GM04503 (cell line): ENCODE results near the gene CDH13.

Experiments used
- DNase-seq: peaks from one replicate; pipeline ENCODE4 v3.0.0-alpha.2; 2012; ENCODE audit warnings: low read depth

CDH13 gene

DNA sequence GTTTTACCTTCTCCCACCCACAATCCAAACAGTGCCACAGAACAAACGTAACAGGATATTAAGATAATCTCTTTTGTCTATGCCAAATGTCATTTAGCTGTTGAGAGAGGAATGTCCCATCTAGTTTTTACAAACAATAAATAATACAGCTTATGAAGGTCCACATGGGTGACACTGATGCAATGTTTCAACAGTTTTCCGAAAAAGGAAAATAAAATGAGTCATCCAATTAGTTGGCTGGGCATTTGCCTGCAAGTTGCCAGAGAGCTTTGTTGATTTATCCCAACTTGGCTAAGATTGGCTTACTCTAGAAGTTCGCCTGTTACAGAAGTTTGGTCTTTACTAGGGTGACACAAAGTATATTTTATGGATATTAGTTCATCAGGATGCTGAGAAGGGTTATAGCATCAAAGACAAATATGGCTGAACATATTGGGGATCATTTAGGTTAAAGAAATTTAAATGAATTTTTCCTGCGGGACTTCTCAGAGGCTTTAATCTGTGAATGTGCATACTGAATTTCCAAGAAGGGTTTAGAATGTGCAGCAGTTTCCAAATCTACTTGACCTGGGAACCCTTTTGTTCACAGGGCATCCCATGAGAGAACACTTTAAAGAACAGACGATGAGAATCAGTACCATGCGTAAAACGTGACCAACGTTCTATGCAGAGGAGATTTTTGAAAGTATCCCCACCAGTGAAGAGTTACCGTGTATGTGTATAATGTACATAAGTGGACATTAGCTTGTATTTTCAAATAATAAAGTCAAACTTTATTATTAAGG is 73.1 kb downstream of the CDH13 start:
- DNase-seq = peak; percentile 78

GRCh38 chr16:82700541-82701235 is 73.9 kb downstream of the CDH13 start:
- no peak for DNase-seq

DNA sequence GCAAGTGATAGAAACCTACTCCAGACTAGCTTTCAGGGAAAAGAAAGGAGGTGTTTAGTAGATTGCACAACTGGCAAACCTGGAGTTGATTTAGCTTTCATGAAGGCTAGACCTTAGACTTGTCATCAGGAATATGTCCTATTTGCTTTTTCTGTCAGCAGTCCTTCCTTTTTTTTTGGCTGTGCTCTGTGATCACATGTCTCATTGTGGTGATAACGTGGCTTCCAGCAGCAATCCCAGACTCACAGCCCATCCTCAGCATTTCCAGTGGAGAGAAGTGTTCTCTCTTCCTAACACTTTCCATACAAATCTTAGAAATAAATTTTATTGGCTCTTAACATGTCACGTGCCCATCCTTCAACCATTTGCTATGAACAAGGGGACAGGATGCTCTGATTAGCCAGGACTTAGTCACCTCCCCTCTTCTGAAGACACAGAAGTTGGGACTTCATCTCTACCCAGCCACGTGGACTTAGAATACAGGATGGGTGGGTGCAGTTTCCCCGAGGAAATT is 74.7 kb downstream of the CDH13 start:
- DNase-seq = no peak

GRCh38 chr16:82703161-82703560 is 76.4 kb downstream of the CDH13 start:
- no peak for DNase-seq

GRCh38 chr16:82703871-82704768 is 77.4 kb downstream of the CDH13 start:
- no peak for DNase-seq

DNA sequence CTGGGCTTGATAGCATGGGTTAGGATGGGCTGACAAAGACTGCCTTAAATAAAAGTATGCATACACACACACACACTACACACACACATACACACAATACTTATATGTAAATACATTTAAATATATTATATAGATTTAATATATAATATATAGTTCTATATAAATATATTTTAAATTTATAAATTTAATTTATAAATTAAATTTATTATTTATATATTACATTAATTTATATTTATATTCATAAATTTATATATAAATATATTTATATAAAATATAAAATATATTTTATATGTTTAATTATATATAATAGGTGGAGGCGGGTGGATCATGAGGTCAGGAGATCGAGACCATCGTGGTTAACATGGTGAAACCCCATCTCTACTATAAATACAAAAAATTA is 83.2 kb downstream of the CDH13 start:
- DNase-seq = no peak

DNA sequence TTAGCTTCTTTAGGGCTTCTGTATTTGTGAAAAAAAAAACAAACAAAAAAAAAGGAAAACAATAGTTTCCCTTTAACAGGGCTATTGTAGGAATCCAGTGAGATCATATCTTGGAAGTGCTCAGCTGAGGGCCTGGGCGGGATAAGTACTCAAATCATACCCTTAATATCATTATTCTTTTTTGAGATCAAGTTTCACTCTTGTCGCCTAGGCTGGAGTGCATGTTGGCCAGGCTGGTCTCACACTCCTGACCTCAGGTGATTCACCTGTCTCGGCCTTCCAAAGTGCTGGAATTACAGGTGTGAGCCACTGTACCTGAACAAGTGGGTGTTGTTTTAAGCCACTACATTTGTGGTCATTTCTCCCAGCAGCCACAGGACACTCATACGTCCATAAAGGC is 87.0 kb downstream of the CDH13 start:
- no peak for DNase-seq

DNA sequence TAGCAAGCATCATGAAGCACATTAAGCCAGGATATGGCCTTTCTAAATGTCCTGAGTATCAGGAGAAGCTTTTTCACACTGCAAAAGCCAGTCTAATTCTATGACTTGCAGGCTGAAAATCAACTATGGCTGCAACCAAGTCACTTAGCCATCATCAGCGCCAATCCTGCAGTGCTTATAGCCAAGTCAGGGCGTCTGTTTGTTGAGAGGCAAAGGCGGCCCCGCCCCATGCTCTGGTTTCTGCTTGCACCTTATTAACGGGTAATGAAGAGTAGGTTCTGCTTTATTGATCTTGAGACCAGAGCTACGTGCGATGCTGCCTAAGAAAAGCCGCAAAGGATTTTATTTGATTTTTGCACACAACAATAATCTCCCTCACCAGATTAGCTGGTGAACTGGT is 88.4 kb downstream of the CDH13 start:
- no peak for DNase-seq

DNA sequence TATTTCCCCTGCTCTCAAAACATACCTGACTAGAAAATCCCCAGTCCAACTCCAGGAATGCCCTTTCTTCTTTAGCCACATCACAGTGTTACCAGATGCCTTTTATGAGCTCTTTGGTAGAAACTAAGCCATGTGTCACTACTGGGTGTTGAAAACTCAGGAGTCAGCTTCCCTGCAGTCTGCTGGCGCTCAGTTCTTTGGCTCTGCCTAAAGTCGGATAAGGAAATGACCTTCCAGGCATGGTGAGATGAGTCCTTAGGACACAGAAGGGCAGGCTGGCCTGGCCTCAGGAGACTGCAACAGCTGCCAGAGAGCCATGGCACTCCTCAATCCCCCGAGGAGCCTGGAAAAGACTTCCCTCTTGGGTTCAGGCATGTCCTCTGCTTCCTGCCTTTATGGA is 89.1 kb downstream of the CDH13 start:
- DNase-seq = no peak

GRCh38 chr16:82716361-82716855 is 89.6 kb downstream of the CDH13 start:
- DNase-seq = no peak

DNA sequence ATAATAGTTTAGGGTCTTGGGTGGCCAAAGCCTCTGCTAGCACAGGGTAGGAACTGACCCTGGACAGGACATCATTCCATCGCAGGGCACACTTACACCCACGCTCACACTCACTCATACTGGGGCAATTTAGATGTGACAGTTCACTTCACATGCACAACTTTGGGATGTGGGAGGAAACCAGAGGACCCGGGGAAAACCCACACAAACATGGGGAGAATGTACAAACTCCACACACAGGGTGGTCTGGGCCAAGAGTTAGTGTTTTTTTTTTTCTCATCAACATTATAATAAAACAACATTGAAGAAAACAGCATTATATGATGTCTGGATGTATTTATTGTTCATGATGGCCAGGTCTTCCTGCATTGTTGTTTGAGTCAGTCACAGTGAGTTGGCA is 93.6 kb downstream of the CDH13 start:
- no peak for DNase-seq

DNA sequence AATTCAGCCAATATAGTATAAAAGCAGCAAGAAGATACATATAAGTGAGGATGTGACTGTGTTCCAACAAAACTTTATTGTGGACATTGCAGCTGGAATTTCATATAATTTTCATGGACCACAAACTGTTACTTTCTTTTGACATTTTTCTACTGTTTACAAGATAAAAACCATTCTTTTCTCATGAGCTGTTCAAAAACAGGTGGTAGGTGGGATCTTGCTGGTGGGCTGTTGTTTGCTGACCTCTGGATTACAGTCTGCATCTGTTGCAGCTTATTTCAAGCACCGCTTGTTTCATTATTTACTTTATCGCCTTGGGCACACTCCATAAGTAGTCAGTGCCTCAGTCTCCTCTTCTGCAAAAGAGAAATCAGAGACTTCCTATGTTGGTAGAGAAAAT is 99.5 kb downstream of the CDH13 start:
- DNase-seq = no peak

- DNase-seq = no peak
Measured at GRCh38 chr16:82728901-82729300, 102.1 kb downstream of the CDH13 start.

DNA sequence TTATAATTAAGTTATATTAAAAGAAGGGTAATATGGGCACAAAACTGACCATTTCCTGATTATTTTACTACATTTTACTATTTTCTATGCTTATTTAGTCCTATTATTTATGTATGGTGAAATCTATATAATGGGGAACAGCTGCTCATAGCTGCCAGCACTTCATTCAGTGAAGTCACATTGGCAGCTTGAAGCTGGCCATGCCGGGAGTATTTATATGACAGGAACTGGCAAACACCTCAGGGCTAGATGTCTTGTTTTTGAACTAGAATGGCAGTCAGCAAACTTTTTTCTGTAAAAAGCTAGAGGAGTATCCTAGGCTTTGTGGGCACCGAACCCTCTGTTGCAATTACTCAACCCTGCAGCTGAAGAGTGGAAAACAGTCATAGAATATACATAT is 104.1 kb downstream of the CDH13 start:
- no peak for DNase-seq

DNA sequence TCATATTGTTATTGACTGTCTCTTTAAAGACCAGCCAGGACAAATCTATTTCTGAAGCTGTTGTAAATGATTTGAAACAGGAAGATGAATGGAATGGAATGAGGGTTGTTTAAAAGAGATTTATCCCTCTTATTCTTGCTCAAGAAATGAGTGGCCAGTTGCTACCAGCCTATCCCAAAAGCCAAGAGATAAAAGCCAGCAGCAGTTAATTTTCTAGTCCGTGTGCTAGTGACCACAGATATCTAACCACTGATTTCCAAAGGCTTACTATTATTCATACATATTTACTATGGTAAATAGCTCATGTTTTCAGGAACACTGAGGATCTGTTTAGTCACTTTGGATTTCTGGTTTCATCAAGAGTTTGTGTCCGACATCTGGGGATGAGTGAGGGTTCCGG is 105.7 kb downstream of the CDH13 start:
- DNase-seq = no peak

GRCh38 chr16:82735186-82735585 is 108.4 kb downstream of the CDH13 start:
- no peak for DNase-seq

- no peak for DNase-seq
Measured at GRCh38 chr16:82735673-82736091, 108.9 kb downstream of the CDH13 start.

DNA sequence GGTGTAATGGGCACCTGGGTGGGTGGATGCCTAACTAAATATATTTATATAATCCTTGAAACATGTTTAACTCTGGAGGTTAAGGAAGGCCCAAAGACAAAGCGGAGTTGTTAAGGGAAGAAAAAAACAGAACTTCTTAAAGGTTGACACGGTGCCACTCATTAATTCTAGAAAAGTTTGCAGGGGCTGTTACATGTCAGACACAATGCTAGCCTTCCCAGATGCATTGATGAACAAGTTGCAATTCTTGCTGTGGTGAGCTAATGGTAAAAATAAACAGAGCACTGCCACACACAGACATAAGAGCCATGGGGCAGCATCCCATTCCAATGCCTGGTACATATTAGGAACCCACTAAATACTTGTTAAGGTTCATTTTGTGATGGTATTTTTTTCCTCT is 109.5 kb downstream of the CDH13 start:
- DNase-seq = no peak

- no peak for DNase-seq
Measured at GRCh38 chr16:82738699-82739098, 111.9 kb downstream of the CDH13 start.

DNA sequence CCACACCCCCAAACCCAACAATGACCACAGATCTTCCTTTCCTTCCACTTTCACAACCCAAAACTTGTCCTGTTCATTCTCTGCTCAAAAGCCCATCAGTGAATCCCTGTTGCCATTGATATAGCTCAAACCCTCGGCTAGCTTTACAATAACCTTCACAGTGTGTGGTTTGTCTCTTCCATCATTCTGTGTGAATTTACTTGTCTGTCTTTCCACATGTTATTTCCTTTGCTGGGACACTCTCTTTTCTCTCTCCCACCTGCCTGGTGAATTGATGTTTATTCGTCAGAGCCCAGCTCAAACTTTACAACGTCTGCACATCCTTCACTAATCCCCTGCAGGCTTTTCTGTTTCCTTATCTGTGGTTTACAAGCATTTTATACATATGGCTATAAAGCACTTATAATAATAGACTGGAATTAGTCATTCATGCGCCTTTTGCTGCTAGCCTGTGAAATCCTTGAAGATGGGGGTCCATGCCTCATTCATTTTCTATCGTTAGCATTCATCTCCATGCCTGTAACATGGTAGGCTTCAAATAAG is 114.4 kb downstream of the CDH13 start:
- DNase-seq = no peak

DNA sequence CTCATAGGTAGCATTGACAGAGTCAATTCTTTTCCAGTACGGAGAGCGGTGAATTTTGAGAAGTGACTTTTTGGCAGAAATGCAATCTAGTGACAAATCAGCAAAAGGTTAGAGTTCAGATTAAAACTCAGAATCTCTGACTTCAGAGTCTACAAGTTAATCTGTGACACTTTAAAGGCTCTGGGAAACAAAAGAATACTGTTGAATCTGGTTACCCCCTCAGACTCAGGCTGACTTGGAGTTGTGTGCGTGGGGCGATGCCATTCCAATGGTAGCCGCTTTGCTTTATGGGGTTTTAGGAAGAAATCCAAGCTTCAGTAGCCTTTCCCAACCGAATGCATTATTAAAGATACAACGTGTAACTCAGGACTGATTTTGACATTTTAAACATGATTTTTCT is 118.2 kb downstream of the CDH13 start:
- no peak for DNase-seq

GRCh38 chr16:82748026-82748425 is 121.3 kb downstream of the CDH13 start:
- DNase-seq = no peak
